Transverse colon (tissue), 4 donors: ENCODE measurements around the gene CHD8. TPM values are rescaled to one million over a fixed set of nuclear protein-coding genes. Genes with fewer than 3 reads are reported as not detected.
A peak's percentile ranks its signal among the peaks of the same experiment; 100 is the strongest.
"Not testable (repeated sequence)": the region's sequence is repeated elsewhere in the genome, so short reads cannot be mapped to it uniquely, and the experiment has no call there.

Experiments used
- DNase-seq: peaks from one replicate; pipeline ENCODE4 v3.0.0-alpha.2; 2019
- H3K27ac ChIP-seq, 4 donors: fragments of 200-600 bp; sonication (generic); 2 replicates each; pipeline ENCODE4 v1.5.1; 2016 to 2018; ENCODE audit warnings: inconsistent platforms in 4 of 4
- H3K27me3 ChIP-seq: fragments of 200-600 bp; sonication (generic); 2 replicates; pipeline ENCODE4 v1.5.1; 2017; ENCODE audit warnings: inconsistent platforms
- H3K36me3 ChIP-seq, 4 donors: fragments of 200-600 bp; sonication (generic); 2 replicates each; pipeline ENCODE4 v1.5.1; 2017 to 2019; ENCODE audit warnings: inconsistent platforms in 4 of 4
- H3K4me1 ChIP-seq, 4 donors: fragments of 200-600 bp; sonication (generic); 2 replicates each; pipeline ENCODE4 v1.5.1; 2017 to 2020; ENCODE audit warnings: inconsistent platforms in 4 of 4
- H3K4me3 ChIP-seq, 4 donors: fragments of 200-600 bp; sonication (generic); 1 replicate in 1 of 4; 2 replicates in 3 of 4; pipeline versions ENCODE4 v1.5.1 to v1.6.1; 2017 to 2019; ENCODE audit warnings: inconsistent platforms in 4 of 4
- H3K9me3 ChIP-seq, 2 donors: fragments of 200-600 bp; sonication (generic); 2 replicates each; pipeline ENCODE4 v1.5.1; 2017 to 2019; ENCODE audit warnings: inconsistent platforms in 2 of 2
- EP300 ChIP-seq: sonication (generic); formaldehyde crosslinking; IDR thresholded peaks from one replicate; pipeline ENCODE4 v1.6.1; 2017; ENCODE audit warnings: antibody characterized with exemption, low read depth
- POLR2A ChIP-seq: fragments of 450-650 bp; IDR thresholded peaks from one replicate; pipeline ENCODE4 v1.6.1; 2016; ENCODE audit warnings: antibody characterized with exemption, mild to moderate bottlenecking, moderate library complexity
- POLR2AphosphoS5 ChIP-seq, 3 donors: sonication (generic); formaldehyde crosslinking; IDR thresholded peaks; one replicate each; pipeline ENCODE4 v1.6.1; 2016; ENCODE audit warnings: antibody characterized with exemption in 3 of 3
- WGBS, 2 donors: methylation state at CpG; one replicate each; pipeline ENCODE4 v1.1.5; 2018; ENCODE audit warnings: low coverage in 1 of 2; 5-methylcytosine and 5-hydroxymethylcytosine counted together
- in situ Hi-C, 4 donors: fragments of 200-750 bp; cut with MboI; loops; one replicate each; pipeline versions ENCODE4 v1.15.0 to v1.15.1; 2017; ENCODE audit warnings: low sequenced_read_pairs in 3 of 4, low pct_ligation_motif_present in 1 of 4, low pct_unique_long_range_greater_than_20kb in 1 of 4
- intact Hi-C: fragments of 100-400 bp; cut with DNase I; formaldehyde crosslinking; loops from one replicate; pipeline ENCODE4 v1.15.1; 2023; ENCODE audit warnings: low total_unique reads
- total RNA-seq, 4 donors: library from RNA; depleted of rRNA; stranded (reverse); fragments of >200 nt; gene quantifications; one replicate each; pipeline ENCODE4 v1.1.0, GENCODE V29; 2016
- TF ChIP-seq, protein P1 (sequence below), 5 experiments: fragments of 200-600 bp in 3 of 5; fragments of 450-650 bp in 2 of 5; sonication (generic) in 3 of 5; IDR thresholded peaks; 1 replicate in 2 of 5; 2 replicates in 3 of 5; pipeline ENCODE4 v1.5.1; 2016 to 2017; ENCODE audit warnings: antibody characterized with exemption in 5 of 5, inconsistent platforms in 3 of 5, mild to moderate bottlenecking in 2 of 5, moderate library complexity in 1 of 5

The CHD8 gene
- total RNA-seq, 4 donors from 2014 or later, result 46.2 to 59.7 (median 50.8) TPM

DNA sequence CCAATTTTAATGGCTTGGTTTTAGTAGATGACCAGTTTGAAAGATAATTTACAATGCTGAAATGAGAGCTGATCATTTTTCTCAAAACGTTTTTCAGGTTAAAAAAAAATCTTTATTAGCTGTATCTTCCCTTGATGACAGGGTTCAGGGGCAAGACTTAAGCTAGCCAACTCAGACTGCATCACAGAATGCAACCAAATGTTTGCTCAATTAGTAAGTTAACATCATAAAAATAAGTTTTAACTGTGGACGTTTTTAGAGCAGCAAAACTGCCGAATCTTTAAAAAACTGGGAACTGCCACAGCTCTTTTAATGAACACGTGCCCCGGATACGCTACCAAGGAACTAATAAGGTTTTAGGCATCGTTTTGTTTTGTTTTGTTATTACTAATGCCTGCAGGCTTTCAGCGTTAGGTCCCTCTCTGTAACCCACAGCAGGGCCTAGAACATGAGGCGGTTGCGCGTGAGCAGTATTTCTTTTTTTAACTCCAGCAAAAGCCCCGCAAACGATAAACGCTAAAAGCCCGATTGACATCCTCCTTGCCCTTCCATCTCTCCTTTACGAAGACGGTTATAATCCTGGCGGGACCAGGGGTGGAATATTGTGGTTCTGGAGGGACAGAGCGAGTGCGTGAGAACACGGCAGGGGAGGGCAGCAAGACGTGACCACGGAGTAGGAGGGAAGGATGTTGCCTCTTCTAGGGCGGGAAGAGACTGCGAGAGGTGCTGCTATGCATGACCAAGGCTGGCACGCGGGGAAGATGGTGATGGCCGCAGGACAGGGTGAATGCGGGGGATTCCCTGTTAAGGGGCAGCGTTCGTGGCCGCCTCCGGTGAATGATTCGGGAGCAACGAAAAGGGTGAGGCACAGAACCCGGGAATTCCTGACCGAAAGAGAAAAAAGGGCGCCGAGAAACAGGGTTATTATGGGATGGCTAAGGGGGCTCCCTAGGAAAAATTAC lies 72.8 kb downstream of the CHD8 start:
- Histone ChIP-seq H3K27ac (peak overlapping the region; percentile 92 to 96 (median 94)), H3K4me1 (peaks cover 11 to 27% (median 16%) of the 10 kb centered on the region in 4 donors), H3K4me3 (peak overlapping the region; percentile 67 to 97 (median 82)), H3K36me3 (peaks cover 0 to 10% (median 1%) of the 10 kb centered on the region in 4 donors), H3K27me3 (no peaks in the 10 kb centered on the region), H3K9me3 (no peaks in the 10 kb centered on the region)
- TF ChIP-seq, protein P1, sequence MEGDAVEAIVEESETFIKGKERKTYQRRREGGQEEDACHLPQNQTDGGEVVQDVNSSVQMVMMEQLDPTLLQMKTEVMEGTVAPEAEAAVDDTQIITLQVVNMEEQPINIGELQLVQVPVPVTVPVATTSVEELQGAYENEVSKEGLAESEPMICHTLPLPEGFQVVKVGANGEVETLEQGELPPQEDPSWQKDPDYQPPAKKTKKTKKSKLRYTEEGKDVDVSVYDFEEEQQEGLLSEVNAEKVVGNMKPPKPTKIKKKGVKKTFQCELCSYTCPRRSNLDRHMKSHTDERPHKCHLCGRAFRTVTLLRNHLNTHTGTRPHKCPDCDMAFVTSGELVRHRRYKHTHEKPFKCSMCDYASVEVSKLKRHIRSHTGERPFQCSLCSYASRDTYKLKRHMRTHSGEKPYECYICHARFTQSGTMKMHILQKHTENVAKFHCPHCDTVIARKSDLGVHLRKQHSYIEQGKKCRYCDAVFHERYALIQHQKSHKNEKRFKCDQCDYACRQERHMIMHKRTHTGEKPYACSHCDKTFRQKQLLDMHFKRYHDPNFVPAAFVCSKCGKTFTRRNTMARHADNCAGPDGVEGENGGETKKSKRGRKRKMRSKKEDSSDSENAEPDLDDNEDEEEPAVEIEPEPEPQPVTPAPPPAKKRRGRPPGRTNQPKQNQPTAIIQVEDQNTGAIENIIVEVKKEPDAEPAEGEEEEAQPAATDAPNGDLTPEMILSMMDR (IDR thresholded peaks at IDR 0.05), result no peak
- TF ChIP-seq POLR2AphosphoS5 (IDR thresholded peaks at IDR 0.05) (no peak), EP300 (no peak), POLR2A (no peak)
- in situ Hi-C loops, result loop anchor here in 2 of 4 donors (10.0 to 25.0 kb wide), 2 partner anchors 128 to 146 kb away; no protein-coding TSS in a partner anchor
- peak; percentile 36 for DNase-seq
- WGBS, 2 donors, result 0 to 1% methylated on average over 26 to 39 of the region's 39 CpGs
- intact Hi-C loops, result no loop called here

DNA sequence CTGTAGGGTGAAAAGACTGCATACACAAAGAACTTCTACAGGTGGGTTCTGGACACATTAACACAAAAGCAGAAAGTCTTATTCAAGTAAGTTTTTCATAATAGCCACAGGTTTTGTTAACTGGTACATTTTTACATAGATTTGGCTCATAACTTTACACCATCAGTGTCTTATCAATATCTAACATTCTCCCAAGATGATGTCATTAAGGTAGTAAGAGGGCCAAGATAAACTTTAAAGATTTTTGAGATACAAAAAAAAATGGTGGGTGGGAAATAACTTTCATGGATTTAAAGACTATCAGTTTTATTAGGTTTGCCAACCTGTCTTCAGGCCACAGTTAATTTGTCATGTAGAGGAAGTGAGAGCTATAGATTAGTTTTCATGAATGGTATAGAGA lies 73.8 kb downstream of the CHD8 start:
- no peaks in the 10 kb centered on the region for H3K27me3 ChIP-seq
- in situ Hi-C loops, result loop anchor here in 2 of 4 donors (10.0 to 25.0 kb wide), 2 partner anchors 127 to 145 kb away; no protein-coding TSS in a partner anchor
- intact Hi-C loops, result no loop called here
- TF ChIP-seq POLR2A, result no peak
- no peak for TF ChIP-seq EP300
- no peak for TF ChIP-seq POLR2AphosphoS5 (IDR thresholded peaks at IDR 0.05)
- TF ChIP-seq, protein P1 (IDR thresholded peaks at IDR 0.05), result no peak
- H3K27ac ChIP-seq, result peak overlapping the region in 1 of 4 donors; percentile 95
- H3K4me1 ChIP-seq, result peaks cover 11 to 27% (median 16%) of the 10 kb centered on the region in 4 donors
- peaks cover 0 to 10% (median 0%) of the 10 kb centered on the region in 4 donors for H3K36me3 ChIP-seq
- no peak overlapping the region for H3K4me3 ChIP-seq
- no peaks in the 10 kb centered on the region for H3K9me3 ChIP-seq
- DNase-seq, result no peak

DNA sequence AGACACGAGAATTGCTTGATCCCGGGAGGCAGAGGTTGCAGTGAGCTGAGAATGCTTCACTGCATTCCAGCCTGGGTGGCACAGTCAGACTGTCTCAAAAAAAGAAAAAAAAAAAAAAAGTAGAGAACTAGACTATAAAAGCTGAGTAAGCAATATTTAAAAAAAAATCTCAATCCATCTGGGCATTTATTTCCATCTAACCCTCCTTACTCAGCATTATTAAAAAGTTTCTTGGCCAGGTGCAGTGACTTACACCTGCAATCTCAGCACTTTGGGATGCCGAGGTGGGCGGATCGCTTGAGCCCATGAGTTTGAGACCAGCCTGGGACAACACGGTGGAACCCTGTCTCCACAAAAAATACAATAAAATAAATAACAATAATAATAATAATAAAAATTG lies 76.6 kb downstream of the CHD8 start:
- H3K4me3 ChIP-seq, result no peak overlapping the region
- no peaks in the 10 kb centered on the region for H3K9me3 ChIP-seq
- 50 to 87% methylated on average over 1 to 6 of the region's 6 CpGs for WGBS, 2 donors
- no peak for DNase-seq
- TF ChIP-seq EP300 (no peak), POLR2A (no peak), POLR2AphosphoS5 (IDR thresholded peaks at IDR 0.05) (no peak)
- TF ChIP-seq, protein P1 (IDR thresholded peaks at IDR 0.05), result no peak
- intact Hi-C loops (no loop called here), in situ Hi-C loops (loop anchor here in 1 of 4 donors (25.0 kb wide), 1 partner anchor 142 kb away; no protein-coding TSS in a partner anchor)
- H3K27me3 ChIP-seq, result no peaks in the 10 kb centered on the region
- H3K27ac ChIP-seq, result no peak overlapping the region
- no peaks in the 10 kb centered on the region for H3K36me3 ChIP-seq
- peaks cover 11 to 19% (median 14%) of the 10 kb centered on the region in 4 donors for H3K4me1 ChIP-seq

GRCh38 chr14:21373980-21374379 lies 81.9 kb downstream of the CHD8 start:
- H3K4me3 ChIP-seq, result no peak overlapping the region
- no peaks in the 10 kb centered on the region for H3K4me1 ChIP-seq
- peaks cover 0 to 33% (median 7%) of the 10 kb centered on the region in 4 donors for H3K36me3 ChIP-seq
- no peak for DNase-seq
- in situ Hi-C loops, result no loop called here
- no peaks in the 10 kb centered on the region for H3K27me3 ChIP-seq
- no peaks in the 10 kb centered on the region for H3K9me3 ChIP-seq
- 92 to 94% methylated on average over 1 of the region's 1 CpG for WGBS, 2 donors
- no peak overlapping the region for H3K27ac ChIP-seq
- TF ChIP-seq EP300, result no peak
- no peak for TF ChIP-seq POLR2A
- TF ChIP-seq, protein P1 (IDR thresholded peaks at IDR 0.05), result no peak
- no peak for TF ChIP-seq POLR2AphosphoS5 (IDR thresholded peaks at IDR 0.05)
- intact Hi-C loops, result no loop called here

GRCh38 chr14:21372814-21373213 lies 83.1 kb downstream of the CHD8 start:
- DNase-seq, H3K27me3 ChIP-seq, in situ Hi-C loops, H3K9me3 ChIP-seq, H3K4me1 ChIP-seq, intact Hi-C loops, H3K27ac ChIP-seq, H3K4me3 ChIP-seq: not testable (repeated sequence)
- peaks cover 0 to 45% (median 12%) of the 10 kb centered on the region in 4 donors for H3K36me3 ChIP-seq
- WGBS, 2 donors, result 93% methylated on average over 1 of the region's 1 CpG; no CpG with 5 or more reads in 1 of the 2 donors
